ENCODE measurements around the gene RSPH3. TPM values are rescaled to one million over a fixed set of nuclear protein-coding genes. Genes with fewer than 3 reads are reported as not detected.

RSPH3 gene
- total RNA-seq, 2 experiments from 2014 or later = 4.2 TPM

DNA sequence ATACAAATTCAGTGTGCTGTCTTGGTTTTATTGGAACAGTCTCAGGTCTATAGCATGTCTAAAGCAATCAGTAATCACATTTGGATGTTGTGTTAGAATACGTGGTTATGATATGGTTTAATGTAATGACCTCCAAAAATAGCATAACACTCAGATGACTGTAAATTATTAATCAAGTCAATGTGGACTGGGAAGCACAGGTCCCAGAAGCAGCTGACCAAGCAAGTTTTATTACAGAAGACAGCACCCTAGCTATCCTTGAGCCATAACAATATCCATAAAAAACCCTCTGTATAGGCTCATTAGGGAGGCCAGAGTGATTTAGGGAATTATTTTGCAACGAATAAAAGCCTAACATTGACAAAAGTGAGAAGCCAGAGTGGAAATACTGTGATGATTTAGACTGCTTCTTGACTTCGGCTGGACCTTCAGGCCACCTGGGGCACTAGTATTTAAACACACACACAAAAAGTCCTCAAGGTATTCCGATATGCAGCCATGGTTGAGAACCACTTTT is 66.9 kb downstream of the RSPH3 start:
- ChIA-PET CTCF (no interaction called here), POLR2A (no interaction called here)
- H3K4me3 Mint-ChIP-seq = no peak overlapping the region
- ATAC-seq (no peak), DNase-seq (no peak)
- H3K9me3 Mint-ChIP-seq = no peaks in the 10 kb centered on the region
- TF ChIP-seq, protein P1, sequence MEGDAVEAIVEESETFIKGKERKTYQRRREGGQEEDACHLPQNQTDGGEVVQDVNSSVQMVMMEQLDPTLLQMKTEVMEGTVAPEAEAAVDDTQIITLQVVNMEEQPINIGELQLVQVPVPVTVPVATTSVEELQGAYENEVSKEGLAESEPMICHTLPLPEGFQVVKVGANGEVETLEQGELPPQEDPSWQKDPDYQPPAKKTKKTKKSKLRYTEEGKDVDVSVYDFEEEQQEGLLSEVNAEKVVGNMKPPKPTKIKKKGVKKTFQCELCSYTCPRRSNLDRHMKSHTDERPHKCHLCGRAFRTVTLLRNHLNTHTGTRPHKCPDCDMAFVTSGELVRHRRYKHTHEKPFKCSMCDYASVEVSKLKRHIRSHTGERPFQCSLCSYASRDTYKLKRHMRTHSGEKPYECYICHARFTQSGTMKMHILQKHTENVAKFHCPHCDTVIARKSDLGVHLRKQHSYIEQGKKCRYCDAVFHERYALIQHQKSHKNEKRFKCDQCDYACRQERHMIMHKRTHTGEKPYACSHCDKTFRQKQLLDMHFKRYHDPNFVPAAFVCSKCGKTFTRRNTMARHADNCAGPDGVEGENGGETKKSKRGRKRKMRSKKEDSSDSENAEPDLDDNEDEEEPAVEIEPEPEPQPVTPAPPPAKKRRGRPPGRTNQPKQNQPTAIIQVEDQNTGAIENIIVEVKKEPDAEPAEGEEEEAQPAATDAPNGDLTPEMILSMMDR (IDR thresholded peaks at IDR 0.05) = no peak
- no peak overlapping the region for H3K27ac Mint-ChIP-seq
- no peaks in the 10 kb centered on the region for H3K27me3 Mint-ChIP-seq
- intact Hi-C loops (cut with micrococcal nuclease) = no loop called here
- no peaks in the 10 kb centered on the region for H3K4me1 Mint-ChIP-seq (ENCODE audit: low read depth)
- H3K36me3 Mint-ChIP-seq (ENCODE audit: low read depth) = no peaks in the 10 kb centered on the region

DNA sequence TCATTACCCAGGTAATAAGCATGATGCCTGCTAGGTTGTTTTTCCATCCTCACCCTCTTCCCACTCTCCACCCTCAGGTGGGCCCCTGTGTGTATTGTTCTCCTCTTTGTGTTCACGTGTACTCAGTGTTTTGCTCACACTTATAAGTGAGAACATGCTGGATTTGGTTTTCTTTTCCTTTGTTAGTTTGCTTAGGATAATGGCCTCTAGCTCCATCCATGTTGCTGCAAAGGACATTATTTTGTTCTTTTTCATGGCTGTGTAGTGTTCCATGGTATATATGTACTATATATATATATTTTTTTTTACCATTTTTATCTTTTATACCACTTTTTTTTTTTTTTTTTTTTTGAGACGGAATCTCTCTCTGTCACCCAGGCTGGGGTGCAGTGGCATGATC is 71.9 kb downstream of the RSPH3 start:
- no peak for DNase-seq
- H3K36me3 Mint-ChIP-seq (ENCODE audit: low read depth) = no peaks in the 10 kb centered on the region
- intact Hi-C loops (cut with micrococcal nuclease) = no loop called here
- no peak overlapping the region for H3K27ac Mint-ChIP-seq
- ChIA-PET CTCF (interaction anchor here (1.8 kb wide), 1 partner anchor 206 kb away, joined by 4 read pairs; no protein-coding TSS in a partner anchor), POLR2A (no interaction called here)
- H3K9me3 Mint-ChIP-seq = no peaks in the 10 kb centered on the region
- ATAC-seq = no peak
- H3K4me3 Mint-ChIP-seq = no peak overlapping the region
- no peaks in the 10 kb centered on the region for H3K4me1 Mint-ChIP-seq (ENCODE audit: low read depth)
- TF ChIP-seq, protein P1 (IDR thresholded peaks at IDR 0.05) = no peak
- no peaks in the 10 kb centered on the region for H3K27me3 Mint-ChIP-seq

DNA sequence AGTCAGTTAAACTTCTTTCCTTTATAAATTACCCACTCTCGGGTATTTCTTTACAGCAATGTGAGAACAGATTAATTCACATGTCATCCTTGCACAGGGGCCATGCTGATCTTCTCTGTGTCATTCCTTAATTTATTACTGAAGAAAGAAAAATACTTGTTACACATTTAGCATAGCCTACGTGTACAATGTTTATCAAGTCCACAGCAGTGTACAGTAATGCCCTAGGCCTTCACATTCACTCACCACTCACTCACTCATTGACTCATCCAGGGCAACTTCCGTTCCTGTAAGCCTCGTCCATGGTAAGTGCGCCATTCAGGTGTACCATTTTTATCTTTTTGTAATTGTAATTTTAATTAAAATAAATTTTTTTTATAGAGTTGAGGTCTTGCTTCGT is 73.6 kb downstream of the RSPH3 start:
- ATAC-seq = no peak
- POLR2A ChIA-PET = no interaction called here
- TF ChIP-seq, protein P1 (IDR thresholded peaks at IDR 0.05) = no peak

DNA sequence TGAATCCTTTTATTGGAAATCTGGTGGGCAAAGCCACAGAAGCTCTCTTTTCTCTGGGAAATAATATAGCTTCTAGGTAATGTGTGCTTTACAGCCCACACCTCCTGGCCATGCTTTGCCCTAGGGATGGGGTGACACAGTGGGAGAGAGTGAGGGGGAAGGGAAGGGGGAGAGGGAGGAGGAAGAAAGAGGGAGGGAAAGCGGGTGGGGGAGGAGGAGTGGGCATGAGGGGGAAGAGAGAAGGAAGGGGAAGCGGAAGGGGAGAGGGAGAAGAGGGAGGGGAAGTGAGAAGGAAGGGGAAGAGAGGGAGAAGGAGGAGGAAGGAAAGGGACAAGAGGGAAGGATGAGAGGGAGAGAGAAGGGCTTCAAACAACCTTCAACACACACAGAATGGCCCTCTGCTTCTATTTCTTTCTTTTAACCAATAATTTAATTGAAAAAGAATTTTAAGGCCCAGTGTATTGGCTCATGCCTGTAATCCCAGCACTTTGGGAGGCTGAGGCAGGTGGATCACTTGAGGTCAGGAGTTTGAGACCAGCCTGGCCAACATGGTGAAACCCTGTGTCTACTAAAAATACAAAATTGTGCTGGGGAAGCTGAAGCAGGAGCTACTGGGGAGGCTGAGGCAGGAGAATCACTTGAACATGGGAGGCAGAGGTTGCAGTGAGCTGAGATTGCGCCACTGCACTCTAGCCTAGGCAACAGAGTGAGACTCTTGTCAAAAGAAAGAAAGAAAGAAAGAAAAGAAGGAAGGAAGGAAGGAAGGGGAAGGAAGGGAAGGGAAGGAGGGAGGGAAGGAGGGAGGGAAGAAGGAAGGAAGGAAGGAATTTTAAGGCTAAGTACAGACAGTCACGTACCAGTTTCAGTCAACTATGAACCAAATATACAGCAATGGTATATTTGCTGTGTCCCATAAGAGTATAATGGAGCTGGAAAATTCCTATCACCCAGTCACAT is 75.2 kb downstream of the RSPH3 start:
- Mint-ChIP-seq H3K27ac (no peak overlapping the region), H3K27me3 (no peaks in the 10 kb centered on the region), H3K36me3 (ENCODE audit: low read depth) (no peaks in the 10 kb centered on the region), H3K9me3 (no peaks in the 10 kb centered on the region), H3K4me1 (ENCODE audit: low read depth) (peaks cover 2% of the 10 kb centered on the region), H3K4me3 (no peak overlapping the region)
- ChIA-PET POLR2A (interaction anchor here (1.6 kb wide), 1 partner anchor 21 kb away, joined by 7 read pairs; no protein-coding TSS in a partner anchor), CTCF (interaction anchor here (0.8 to 1.5 kb wide), 2 partner anchors 36 to 210 kb away, joined by 4 to 6 read pairs; no protein-coding TSS in a partner anchor)
- ATAC-seq (no peak), DNase-seq (no peak)
- TF ChIP-seq, protein P1 (IDR thresholded peaks at IDR 0.05) = no peak
- intact Hi-C loops (cut with micrococcal nuclease) = no loop called here

More for the DNA sequence above, 73.6 kb downstream of the RSPH3 start:
- H3K27me3 Mint-ChIP-seq = no peaks in the 10 kb centered on the region
- intact Hi-C loops (cut with micrococcal nuclease) = no loop called here
- H3K4me3 Mint-ChIP-seq = no peak overlapping the region
- H3K27ac Mint-ChIP-seq = no peak overlapping the region
- no peaks in the 10 kb centered on the region for H3K36me3 Mint-ChIP-seq (ENCODE audit: low read depth)
- CTCF ChIA-PET = no interaction called here
- no peaks in the 10 kb centered on the region for H3K4me1 Mint-ChIP-seq (ENCODE audit: low read depth)
- H3K9me3 Mint-ChIP-seq = no peaks in the 10 kb centered on the region
- DNase-seq = no peak

Measured in activated CD8-positive, alpha-beta T cell treated with anti-CD3 and anti-CD28 coated beads for 36 hours (primary cell).